ENCODE data around the gene A2M.

A2M gene

DNA sequence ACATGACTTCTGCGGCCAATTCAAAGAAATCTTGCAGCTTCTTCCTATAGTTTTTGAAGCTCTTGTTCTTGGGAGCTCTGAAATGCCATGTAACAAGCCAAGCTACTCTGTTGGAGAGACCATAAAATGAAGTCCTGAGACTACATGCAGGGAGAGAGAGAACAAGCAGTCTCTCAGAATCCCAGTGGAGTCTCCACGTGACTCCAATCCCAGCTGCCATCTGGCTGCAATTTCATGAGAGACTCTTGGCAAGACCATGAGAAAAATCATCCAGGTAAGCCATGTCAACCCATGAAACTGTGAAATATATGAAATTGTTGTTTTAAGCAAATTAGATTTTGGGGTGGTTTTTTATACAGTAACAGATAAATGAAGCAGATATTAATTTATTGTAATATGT, 72.0 kb downstream of the A2M start:
- Histone ChIP-seq H3K36me3 (ENCODE audit: low read depth) (no peaks in the 10 kb centered on the region), H3K4me1 (ENCODE audit: insufficient read depth, poor library complexity, severe bottlenecking) (no peaks in the 10 kb centered on the region), H3K27me3 (ENCODE audit: insufficient read depth, poor library complexity, severe bottlenecking) (no peaks in the 10 kb centered on the region), H3K27ac (ENCODE audit: poor library complexity, severe bottlenecking) (no peak overlapping the region), H3K4me3 (ENCODE audit: severe bottlenecking) (no peak overlapping the region), H3K9me3 (ENCODE audit: severe bottlenecking) (no peaks in the 10 kb centered on the region)
- no peak for DNase-seq (ENCODE audit: low spot score)
- no peak for ATAC-seq (ENCODE audit: low read depth)
- TF ChIP-seq, protein P1, sequence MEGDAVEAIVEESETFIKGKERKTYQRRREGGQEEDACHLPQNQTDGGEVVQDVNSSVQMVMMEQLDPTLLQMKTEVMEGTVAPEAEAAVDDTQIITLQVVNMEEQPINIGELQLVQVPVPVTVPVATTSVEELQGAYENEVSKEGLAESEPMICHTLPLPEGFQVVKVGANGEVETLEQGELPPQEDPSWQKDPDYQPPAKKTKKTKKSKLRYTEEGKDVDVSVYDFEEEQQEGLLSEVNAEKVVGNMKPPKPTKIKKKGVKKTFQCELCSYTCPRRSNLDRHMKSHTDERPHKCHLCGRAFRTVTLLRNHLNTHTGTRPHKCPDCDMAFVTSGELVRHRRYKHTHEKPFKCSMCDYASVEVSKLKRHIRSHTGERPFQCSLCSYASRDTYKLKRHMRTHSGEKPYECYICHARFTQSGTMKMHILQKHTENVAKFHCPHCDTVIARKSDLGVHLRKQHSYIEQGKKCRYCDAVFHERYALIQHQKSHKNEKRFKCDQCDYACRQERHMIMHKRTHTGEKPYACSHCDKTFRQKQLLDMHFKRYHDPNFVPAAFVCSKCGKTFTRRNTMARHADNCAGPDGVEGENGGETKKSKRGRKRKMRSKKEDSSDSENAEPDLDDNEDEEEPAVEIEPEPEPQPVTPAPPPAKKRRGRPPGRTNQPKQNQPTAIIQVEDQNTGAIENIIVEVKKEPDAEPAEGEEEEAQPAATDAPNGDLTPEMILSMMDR (IDR thresholded peaks at IDR 0.05; ENCODE audit: poor library complexity, severe bottlenecking): no peak

DNA sequence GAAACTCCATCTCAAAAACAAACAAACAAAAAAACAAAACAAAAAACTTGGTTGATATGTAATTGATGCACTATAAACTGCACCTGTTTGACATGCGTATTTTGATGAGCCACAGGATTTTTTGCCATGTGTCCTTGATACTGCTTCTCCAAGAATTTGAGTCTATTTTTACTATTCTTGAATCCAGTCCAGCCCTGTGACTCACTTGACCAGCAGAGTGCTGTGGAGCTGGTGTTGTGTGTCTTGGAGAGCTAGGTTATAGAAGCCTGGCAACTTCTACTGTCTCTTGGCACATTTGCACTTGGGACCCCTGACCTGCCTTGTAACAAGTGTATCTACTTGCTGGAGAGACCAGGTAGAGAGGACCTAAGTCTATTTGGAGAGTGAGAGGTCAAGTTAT, 74.4 kb downstream of the A2M start:
- no peak for ATAC-seq (ENCODE audit: low read depth)

DNA sequence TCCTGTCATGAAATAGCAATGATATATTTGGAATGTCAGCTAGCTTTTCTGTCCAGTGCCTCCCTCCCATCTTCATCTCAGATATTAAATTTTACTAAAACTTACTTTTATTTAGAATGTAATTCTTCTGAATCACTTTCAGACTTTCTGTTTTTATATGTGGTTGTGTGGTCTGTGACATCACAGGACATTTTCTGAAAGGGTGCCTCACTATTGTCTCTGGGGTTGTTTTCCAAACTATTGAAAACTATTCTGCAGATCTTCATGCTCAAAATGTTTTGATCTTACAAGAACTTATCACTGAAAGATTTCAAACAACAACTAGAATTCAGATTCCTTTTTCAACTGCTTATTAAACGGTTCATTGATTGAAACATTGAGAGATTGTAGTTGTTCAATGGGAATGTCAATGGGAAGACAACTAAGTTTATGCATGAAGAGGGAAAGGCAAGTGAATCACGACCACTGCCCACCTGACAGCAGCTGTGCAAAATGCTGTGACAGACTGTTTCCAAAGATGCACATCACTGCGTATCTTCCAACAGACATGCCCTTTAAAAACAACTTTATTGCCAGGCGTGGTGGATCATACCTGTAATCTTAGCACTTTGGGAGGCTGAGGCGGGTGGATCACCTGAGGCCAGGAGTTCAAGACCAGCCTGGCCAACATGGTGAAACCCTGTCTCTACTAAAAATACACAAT, 75.1 kb downstream of the A2M start:
- DNase-seq (ENCODE audit: low spot score) (no peak), ATAC-seq (ENCODE audit: low read depth) (no peak)
- H3K27ac ChIP-seq (ENCODE audit: poor library complexity, severe bottlenecking): no peak overlapping the region
- H3K9me3 ChIP-seq (ENCODE audit: severe bottlenecking): no peaks in the 10 kb centered on the region
- no peak overlapping the region for H3K4me3 ChIP-seq (ENCODE audit: severe bottlenecking)
- no peaks in the 10 kb centered on the region for H3K27me3 ChIP-seq (ENCODE audit: insufficient read depth, poor library complexity, severe bottlenecking)
- H3K36me3 ChIP-seq (ENCODE audit: low read depth): no peaks in the 10 kb centered on the region
- H3K4me1 ChIP-seq (ENCODE audit: insufficient read depth, poor library complexity, severe bottlenecking): no peaks in the 10 kb centered on the region
- TF ChIP-seq, protein P1 (IDR thresholded peaks at IDR 0.05; ENCODE audit: poor library complexity, severe bottlenecking): no peak

More for the DNA sequence above, 74.4 kb downstream of the A2M start:
- H3K9me3 ChIP-seq (ENCODE audit: severe bottlenecking): no peaks in the 10 kb centered on the region
- no peaks in the 10 kb centered on the region for H3K27me3 ChIP-seq (ENCODE audit: insufficient read depth, poor library complexity, severe bottlenecking)
- H3K27ac ChIP-seq (ENCODE audit: poor library complexity, severe bottlenecking): no peak overlapping the region
- DNase-seq (ENCODE audit: low spot score): no peak
- H3K4me3 ChIP-seq (ENCODE audit: severe bottlenecking): no peak overlapping the region
- no peaks in the 10 kb centered on the region for H3K4me1 ChIP-seq (ENCODE audit: insufficient read depth, poor library complexity, severe bottlenecking)
- TF ChIP-seq, protein P1 (IDR thresholded peaks at IDR 0.05; ENCODE audit: poor library complexity, severe bottlenecking): no peak
- no peaks in the 10 kb centered on the region for H3K36me3 ChIP-seq (ENCODE audit: low read depth)

DNA sequence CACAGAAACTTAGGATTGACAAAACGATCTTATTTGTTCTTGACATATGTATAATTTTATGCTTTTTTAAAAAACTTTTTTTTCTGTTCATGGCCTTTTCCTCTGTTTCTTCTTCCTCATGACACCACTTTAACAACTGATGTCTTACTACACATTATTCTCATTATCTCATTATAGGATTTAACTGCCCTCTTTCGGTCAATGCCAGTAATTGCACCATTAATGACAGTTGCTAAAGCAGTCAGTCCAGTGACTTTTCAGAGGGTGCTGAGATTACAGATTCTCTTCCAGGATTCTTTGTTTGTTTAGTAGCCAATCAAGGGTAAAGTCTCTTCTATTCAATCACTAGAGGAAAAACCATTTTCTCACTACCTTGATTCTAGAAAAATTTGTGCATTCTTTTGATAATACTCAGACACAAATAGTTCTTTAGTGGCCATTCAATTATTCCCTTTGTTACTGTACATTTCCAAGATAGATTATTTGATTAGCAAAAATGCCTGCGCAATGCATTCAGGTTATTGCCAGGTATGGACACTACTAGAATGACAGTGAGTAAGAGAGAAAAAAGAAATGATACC, 76.2 kb downstream of the A2M start:
- no peaks in the 10 kb centered on the region for H3K9me3 ChIP-seq (ENCODE audit: severe bottlenecking)
- H3K27ac ChIP-seq (ENCODE audit: poor library complexity, severe bottlenecking): no peak overlapping the region
- no peaks in the 10 kb centered on the region for H3K4me1 ChIP-seq (ENCODE audit: insufficient read depth, poor library complexity, severe bottlenecking)
- TF ChIP-seq, protein P1 (IDR thresholded peaks at IDR 0.05; ENCODE audit: poor library complexity, severe bottlenecking): peak; percentile 57
- no peak overlapping the region for H3K4me3 ChIP-seq (ENCODE audit: severe bottlenecking)
- no peaks in the 10 kb centered on the region for H3K36me3 ChIP-seq (ENCODE audit: low read depth)
- ATAC-seq (ENCODE audit: low read depth) (no peak), DNase-seq (ENCODE audit: low spot score) (no peak)
- no peaks in the 10 kb centered on the region for H3K27me3 ChIP-seq (ENCODE audit: insufficient read depth, poor library complexity, severe bottlenecking)

DNA sequence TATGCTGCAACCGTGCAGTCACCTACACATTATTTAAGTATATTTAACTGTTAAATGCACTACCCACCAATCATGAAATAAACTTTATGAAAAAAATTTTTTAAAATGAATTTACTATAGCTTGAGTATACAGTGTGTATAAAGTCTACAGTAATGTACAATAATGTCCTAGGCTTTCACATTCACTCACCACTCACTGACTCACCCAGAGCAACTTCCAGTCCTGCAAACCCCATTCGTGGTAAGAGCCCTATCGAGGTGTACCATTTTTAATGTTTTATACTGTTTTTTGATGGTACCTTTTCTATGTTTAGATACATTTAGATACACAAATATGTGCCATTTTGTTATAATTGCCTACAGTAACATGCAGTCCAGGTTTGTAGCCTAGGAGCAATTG, 78.3 kb downstream of the A2M start:
- Histone ChIP-seq H3K27ac (ENCODE audit: poor library complexity, severe bottlenecking) (no peak overlapping the region), H3K4me1 (ENCODE audit: insufficient read depth, poor library complexity, severe bottlenecking) (no peaks in the 10 kb centered on the region), H3K36me3 (ENCODE audit: low read depth) (no peaks in the 10 kb centered on the region), H3K4me3 (ENCODE audit: severe bottlenecking) (no peak overlapping the region), H3K27me3 (ENCODE audit: insufficient read depth, poor library complexity, severe bottlenecking) (no peaks in the 10 kb centered on the region), H3K9me3 (ENCODE audit: severe bottlenecking) (no peaks in the 10 kb centered on the region)
- no peak for DNase-seq (ENCODE audit: low spot score)
- no peak for ATAC-seq (ENCODE audit: low read depth)
- TF ChIP-seq, protein P1 (IDR thresholded peaks at IDR 0.05; ENCODE audit: poor library complexity, severe bottlenecking): no peak
